HG03457 (cell line): ENCODE data around the gene TENM4.
"Not testable (repeated sequence)": the region's sequence is repeated elsewhere in the genome, so short reads cannot be mapped to it uniquely, and the experiment has no call there.

ENCODE experiments used
- ATAC-seq: cut with Tn5 transposase; IDR thresholded peaks from one replicate; pipeline ENCODE4 v1.9.1; 2021; ENCODE audit warnings: moderate number of reproducible peaks; ENCODE audit not compliant: unreplicated experiment

TENM4 gene

DNA sequence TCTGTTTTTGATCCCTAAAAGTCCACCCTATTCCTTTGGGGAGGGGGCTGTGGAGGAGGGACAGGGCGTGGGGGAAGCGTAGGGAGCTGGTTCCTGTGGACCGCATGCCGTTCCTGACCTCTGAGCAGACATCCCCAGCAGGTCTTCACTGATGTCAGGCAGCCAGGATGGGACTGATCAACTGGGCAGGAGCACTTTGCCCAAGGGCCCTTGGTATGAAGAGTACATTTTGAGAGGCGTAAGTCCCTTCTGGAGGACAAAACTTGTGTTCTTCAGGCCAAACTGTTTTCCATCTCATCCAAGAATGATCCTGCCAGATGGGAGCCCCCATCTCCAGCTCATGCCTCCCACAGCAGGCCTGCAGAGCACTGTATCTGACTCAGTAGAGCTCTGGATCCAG is 785.3 kb downstream of the TENM4 start:
- no peak for ATAC-seq

DNA sequence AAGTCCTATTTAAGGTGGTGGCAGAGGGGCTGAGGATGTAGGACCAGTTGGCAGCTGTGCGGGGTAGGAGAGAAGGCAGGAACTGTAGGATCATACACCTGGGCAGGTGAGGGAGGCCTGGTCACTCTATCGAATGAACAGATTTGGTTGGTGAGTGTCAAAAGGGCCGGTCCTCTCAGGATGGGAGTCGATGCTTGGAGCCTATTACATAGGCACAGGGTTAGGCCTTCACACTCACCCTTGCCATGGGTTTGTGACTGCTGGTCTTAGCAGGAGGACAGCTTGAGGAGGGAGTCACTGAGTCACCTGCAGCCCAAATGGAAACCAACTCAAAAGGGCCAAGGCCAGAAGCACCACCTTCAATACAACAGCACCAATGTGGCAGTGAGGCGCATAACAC is 786.0 kb downstream of the TENM4 start:
- ATAC-seq = no peak

DNA sequence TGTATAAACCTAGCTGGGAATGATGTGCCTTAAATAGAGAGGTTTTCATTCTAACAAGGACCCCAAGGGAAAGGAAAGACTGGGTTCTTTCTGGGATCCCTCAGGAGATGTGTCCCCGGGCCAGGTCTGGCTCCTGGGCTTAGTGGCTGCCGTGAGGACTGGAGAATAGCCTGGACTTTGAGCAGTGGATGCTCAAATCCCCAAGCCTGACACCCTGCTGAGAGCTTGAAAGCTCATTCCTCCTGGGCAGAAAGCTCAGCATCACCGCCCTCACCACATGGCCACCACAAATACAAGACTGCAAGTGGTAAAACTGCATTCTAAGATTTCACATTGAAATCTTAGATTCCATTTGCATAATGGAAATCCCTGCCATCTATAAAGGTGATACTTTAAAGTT is 786.8 kb downstream of the TENM4 start:
- ATAC-seq = no peak

DNA sequence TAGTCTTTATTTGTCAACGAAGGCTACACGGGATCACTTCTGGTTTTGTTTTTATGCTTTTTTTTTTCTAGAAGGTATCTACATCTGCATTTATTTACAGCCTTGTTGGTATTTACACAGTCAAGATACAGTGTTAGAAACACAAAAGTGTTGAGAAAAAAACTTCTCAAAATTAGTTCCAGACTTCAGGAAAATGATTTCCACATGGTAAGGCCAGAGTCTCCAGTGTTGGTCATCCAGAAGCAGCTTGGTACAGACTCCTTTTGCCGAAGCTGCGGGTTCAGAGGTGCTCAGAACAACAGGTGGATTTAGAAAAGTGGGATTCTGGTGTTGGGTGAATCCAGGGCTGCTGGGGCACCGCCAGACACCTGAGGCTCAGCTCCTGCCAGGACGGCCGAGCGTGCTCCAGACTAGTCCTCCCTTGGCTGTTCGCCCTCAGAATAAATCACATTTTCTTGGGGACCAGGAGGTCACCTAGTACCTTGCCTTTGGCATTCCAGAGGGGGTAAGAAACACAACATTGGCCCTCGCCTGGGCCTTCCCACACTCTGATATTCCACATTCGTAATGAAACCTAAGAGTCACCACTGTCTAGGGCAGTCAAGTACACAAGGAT is 787.4 kb downstream of the TENM4 start:
- no peak for ATAC-seq

DNA sequence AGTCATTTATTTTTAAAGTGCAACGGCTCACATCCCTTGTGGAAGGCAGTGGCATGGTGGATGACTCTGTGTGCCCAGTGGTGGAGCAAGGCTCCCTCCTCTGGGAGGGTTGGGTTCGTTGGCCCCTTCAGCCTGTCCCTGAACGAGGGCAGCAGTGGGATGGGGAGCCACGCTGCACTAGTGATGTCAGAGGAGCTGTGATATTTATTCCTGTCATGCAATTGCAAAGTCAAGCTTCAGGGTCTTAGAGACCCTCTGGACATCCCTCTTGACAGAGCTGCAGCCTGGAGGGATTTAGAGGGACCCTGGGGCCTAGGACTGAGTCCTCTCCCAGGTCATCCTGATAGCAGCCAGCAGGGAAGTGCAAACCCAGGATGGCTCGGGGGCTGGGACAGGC is 788.0 kb downstream of the TENM4 start:
- no peak for ATAC-seq

DNA sequence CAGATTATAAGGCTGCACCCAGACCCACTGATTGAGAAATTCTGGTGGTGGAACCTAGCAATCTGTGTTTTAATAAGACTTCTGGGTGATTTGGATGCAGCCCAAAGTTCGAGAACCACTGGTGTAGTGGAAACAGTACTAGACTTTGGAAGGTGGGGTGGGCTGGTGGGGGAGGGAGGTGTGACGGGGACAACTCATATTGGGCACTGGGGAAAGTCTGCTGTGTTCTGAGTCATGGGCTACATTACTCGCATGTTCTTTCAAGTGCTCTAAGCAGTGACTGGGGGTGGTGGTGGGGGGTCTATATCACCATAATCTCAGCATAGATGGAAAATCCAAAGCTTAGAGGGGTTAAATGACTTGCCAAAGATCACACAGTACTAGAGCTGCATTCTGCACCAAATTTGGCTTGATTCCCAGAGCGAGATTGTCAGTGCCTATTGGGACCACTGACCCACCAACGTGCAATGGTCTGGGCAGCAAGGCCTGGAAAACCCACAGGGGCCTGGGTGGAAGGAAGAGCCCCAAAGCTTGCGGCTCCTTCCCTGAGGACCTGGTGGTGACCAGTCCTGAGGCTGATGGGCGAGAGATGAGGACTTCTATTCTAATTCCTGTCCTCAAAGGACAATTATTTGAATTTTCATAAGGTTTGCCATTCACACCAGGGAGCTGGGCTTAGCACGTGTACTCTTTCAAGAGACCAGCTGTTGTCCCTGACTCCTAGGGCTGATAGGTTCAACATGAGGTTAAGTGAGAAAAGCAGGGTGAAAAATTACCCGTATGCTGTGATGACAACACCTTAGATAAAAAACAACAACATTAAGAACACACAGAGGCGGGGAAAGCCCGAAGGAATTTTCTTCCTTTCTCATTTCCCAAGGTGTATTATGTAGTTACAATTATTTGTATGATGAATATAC is 788.6 kb downstream of the TENM4 start:
- ATAC-seq = no peak

DNA sequence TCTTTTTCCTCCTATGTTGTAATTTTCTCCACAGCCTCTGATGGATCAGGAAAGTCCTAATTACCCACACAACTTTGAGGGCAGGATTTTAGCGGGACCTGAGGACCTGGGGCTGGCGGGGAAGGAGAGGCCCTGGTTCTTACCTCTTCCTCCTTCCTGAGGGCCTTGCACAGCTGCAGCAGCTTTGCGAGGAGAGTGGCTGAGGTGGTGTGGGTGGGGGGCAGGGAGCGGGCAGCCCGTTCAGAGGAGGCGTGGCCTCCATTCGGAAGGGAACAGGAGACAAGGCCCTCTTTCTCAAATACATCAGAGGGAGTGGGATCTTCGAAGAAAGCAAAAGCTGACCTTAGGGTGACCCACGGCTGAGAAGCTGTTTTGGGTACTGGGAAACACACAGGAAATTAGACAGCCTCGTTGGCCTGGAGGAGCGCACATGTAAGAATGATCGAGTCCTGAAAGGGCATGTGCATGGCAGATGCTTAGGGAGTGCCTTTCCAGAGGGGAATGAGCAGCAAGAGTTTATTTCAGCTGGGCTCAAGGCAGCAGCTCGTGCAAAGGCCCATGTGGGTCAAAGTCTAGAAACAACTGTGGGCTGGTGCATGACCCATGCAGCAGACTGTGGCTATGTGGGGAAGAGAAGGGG is 789.6 kb downstream of the TENM4 start:
- ATAC-seq = no peak

DNA sequence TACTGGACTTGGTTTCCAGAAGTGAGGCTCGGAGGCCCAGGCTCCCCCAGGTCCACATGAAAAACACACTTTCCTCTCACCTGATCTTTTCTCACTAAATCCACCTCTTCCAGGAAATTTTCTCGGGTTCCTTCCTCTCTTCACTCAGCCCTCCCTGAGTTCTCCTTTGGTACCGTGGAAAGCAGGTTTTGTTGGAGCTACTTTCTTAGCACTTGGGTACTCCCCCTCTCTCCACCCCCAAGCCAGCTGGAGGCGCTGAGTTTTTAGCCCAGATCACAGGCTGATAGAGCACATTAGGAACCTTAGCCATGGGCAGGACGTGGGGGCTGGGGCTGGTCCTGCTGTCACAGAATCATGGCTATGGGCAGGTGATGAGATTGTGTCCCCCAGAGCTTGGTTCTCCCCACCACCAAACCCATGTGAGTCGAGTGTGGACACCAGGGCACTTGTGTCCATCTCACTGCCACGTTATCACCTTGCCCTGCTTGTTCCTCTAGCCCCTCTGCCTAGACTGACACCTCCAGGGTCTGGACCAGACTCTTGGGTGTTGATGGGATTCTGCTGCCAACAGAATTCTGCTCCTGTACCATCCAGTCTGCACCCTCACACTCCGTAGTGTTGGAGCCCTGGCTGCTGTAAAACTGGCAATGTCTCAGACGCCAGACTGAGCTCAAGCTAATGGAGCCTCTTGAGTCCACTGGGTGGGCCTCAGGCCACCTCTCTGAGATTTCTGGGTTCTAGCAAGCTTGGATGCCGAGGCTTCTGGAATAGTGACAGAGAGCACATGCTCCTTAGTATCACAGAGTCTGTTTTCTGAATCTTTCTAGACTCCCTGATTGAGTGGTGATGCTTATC is 791.2 kb downstream of the TENM4 start:
- ATAC-seq = no peak

DNA sequence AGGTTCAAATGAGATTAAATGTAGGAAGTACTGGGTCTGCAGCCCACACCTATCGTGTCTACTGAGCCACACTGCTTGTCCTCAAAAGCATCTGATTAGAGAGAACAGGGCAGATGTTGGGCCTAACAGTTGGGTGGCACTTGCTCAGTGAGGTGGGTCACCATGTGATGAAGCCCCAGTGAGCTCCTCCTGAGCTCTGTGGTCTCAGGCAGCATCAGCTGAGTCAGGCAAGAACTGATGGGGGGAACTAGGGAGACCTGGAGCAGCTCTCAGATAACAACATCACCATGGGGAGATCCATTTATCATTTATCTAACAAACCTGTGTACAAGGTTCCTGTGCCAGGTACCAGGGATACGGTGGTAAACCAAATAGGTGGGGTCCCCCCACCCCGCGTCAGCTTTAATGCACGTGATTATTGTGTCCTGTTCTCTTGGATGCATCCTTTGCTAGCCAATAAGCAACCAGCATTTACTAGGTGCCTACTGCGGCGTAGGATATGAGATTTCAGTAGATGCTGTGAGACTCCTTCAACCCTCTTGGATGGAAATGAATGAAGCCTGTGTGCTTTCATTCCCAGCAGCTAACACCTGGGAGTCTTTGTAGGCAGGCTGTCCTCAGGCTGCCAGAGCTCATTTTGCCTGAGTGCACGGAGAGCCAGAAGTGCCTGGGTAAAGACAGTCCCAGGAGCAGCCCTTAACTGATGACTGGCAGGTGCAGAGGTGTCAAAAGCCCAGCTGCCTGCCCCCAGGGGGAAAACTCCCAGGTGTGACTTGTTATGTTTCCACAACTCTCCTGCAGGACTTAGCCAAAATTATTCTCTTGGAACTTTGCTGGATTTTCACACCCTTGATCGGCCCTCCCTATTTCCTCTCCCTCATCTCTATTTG is 792.6 kb downstream of the TENM4 start:
- ATAC-seq = no peak

DNA sequence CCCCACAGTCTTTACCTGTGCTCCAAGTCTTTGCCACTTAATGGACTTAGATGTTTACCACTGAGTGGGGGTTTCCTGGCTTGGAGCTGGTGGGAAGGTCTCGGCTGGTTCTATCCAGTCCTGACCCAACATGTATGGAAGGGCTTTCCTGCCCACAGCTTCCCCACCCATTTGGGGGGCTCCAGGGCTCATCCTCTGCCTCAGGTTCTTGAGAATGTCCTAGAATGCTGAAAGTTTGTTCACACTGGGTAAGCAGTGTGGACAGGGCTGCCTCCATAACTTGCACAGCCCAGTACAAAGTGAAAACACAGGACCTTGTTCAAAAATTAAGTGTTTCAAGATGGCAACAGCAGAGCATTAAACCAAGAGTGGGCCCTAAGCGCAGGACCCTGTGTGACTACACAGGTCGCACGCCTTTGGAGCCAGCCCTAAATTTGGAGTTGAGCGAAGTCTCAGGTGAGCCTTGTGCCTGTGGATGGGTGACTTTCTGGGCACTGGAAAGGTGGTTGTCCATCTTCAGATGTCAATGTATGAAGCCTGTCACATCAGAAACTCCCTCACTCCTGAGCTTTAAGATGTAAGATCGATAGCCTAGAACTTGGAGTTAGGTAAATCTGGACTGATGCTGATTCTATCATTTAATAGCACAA is 793.4 kb downstream of the TENM4 start:
- ATAC-seq = no peak

DNA sequence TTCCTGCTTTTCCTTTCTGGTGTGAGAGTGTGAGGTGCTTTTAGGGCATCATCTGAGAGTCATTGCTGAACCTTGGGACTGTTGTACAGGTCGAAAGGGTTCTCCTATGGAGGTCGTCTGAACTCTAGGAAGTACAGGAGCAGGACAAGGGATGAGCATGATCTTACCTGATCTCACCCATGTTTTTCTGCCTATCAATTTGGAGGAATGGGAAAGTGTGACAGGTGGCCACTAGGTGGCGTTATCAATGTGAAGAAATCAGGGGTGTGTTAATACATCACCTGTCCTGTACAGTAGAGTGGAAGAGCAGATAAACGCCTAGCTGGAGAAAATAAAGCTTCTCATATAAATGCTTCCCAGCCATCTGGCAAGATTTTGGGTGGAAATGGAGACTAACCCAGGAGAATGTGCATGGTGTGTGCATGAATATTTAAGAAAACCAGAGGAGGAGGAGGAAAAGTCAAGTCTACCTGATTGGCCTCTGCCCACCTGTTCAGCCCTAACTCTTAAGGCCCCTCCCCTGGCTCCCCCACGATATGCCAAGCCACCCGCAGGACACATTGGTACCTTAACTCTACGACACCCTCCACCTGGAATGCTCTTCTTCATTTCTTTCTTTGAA is 794.2 kb downstream of the TENM4 start:
- ATAC-seq = no peak

DNA sequence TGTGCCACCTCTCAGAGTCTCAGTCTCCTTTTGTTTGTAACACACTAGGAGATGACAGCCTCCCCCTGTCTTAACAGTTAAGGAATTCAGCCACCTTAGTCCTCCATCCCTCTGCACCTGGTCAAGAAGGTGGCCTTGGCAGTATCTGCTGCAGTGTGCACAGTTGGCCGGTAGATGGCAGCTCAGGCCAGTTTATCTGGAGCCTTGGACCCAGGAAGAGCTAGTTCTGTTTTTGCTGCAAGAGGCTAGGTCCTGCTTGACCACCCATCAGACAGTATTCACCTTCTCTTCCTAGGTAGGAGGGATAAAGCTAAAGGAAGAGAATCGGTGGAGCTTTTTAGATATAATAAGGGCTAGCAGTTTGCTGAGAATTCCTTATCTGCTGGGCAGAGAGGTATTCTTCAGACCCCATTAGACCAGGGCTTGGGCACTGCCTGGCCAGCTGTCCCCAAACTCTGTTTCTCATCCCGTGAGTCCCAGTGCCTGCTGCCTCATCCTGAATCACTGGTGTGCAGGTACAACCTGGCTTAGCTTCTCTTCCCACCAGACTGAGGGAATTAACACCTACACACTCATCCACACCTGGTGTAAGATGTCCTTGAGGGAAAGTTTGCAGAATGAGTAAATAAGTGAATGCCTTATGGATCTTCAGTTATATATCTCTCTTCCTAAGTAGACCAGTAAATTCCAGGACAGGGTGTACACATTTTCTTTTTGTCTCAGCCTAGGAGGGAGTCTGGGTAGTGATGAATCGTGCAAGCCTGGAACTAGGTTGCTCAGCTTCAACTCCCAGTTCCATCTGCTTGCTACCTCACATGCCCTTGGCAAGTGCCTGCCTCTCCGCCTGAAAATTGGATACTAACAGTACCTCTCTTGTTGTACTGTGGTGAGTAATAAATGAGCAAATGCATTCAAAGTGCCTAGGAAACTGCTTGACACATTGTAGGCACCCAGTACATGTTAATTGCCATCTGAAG is 795.3 kb downstream of the TENM4 start:
- peak; percentile 81 for ATAC-seq

DNA sequence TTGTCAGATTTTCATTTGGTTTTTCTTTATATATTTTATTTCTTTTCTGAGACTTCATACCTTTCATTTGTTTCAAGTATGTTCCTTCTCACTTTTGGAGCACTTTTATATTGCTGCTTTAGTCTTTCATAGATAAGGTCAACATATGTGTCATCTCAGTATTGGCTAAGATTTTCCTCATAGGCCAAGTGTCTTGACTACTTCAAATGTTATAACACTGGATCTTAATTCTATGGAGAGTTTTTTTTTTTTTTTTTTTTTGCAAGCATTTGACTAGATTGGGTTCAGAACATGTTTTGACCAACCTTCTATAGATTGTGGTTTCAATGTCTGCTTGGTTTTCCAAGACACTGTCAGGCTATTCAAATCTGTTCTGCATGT is 797.2 kb downstream of the TENM4 start:
- ATAC-seq = no peak

DNA sequence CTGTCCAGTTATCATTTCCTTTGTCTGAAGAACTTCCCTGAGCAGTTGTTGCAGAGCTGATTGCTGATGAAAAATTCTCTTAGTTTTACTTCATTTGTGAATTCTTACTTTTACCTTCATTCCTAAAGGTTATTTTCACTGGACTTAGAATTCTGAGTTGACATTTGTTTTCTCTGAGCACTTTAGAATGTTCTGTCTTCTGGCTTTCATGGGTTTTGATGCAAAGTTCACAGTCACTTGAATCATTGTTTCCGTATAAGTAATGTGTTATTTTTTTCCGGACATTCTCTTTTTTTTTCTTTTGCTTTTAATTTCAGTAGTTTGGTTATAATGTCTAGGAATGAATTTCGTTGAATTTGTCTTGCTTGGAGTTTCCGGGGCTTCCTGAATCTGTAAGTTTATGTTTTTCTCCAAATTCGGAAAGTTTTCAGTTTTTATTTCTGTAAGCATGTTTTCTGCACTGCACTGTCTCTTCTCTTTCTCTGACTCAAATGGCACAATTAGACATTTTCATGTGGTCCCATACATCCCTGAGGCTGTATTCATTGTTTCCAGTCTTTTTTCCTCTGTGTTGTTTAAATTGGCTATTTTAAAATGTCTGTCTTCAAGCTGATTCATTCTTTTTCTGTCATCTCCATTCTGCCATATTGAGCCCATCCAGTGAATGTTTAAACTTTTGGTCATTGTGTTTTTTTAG is 797.7 kb downstream of the TENM4 start:
- no peak for ATAC-seq

DNA sequence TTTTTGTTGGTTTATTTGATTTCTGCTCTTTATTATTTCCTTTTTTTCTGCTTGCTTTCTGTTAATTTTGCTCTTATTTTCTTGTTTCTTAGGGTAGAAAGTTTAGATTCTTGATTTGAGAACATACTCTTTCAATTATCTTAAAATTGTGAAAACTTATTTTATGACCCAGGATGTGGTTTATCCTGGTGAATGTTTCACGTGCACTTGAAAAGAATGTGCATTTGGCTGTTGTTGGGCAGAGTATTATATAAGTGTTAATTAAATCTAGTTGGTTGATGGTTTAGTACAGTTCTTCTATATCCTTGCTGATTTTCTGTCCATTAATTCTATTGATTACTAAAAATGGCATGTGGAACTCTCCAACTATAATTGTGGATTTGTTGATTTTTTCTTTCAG is 799.3 kb downstream of the TENM4 start:
- ATAC-seq = no peak

DNA sequence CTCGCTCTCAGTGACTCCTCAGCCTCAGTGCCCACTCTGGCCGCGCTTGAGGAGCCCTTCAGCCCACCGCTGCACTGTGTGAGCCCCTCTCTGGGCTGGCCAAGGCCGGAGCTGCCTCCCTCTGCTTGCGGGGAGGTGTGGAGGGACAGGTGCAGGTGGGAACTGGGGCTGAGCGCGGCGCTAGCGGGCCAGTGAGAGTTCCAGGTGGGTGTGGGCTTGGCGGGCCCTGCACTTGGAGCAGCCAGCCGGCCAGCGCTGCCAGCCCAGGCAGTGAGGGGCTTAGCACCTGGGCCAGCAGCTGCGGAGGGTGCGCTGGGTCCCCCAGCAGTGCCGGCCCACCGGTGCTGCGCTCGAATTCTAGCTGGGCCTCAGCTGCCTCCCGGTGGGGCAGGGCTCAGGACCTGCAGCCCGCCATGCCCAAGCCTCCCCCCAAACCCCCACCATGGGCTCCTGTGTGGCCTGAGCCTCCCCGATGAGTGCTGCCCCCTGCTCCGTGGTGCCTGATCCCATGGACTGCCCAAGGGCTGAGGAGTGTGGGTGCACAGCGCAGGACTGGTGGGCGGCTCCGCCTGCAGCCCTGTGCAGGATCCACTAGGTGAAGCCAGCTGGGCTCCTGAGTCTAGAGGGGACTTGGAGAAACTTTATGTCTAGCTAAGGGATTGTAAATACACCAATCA is 802.0 kb downstream of the TENM4 start:
- ATAC-seq = no peak

DNA sequence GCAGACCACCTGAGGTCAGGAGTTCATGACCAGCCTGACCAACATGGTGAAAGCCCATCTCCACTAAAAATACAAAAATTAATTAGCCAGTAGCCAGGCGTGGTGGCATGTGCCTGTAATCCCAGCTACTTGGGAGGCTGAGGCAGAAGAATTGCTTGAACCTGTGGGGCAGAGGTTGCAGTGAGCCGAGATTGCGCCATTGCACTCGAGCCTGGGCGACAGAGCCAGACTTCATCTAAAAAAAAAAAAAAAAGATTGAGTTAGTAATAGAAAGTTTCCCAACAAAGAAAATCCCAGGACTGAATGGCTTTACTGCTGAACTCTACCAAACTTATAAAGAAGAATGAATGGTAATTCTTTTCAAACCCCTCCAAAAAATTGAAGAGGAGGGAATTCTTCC is 803.3 kb downstream of the TENM4 start:
- ATAC-seq = not testable (repeated sequence)
